Measurements from ENCODE around the gene ABCF2. TPM values are rescaled to one million over a fixed set of nuclear protein-coding genes. Genes with fewer than 3 reads are reported as not detected.

The ABCF2 gene
- total RNA-seq, 1 experiment from 2014 or later, result 55.5 TPM

DNA sequence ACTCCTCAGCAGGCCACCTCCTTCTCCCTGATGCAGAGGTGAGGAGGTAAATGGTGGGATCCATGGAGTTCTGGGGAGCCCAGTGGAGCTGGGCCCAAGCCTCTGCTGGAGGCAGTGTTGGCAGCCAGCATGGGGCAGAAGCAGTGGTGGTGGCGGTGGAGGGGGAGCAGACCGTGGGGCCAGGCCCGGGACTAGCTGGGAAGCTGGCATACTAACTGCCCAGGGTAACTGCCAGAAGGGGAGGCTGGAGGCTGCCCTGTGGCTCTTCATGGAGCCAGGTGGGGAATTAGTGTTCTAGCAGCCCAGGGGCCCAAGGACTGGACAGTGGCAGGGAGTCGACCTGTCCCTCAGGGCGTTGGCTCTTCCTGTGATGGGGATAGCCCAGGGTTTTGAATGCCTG lies 37.6 kb upstream of the ABCF2 start:
- Histone ChIP-seq H3K4me1 (ENCODE audit: insufficient read depth, low read length) (no peaks in the 10 kb centered on the region), H3F3A (ENCODE audit: low read length, unreplicated experiment) (no peaks in the 10 kb centered on the region), H3K4me2 (ENCODE audit: low read length) (no peak overlapping the region), H4K20me1 (ENCODE audit: low read length) (no peaks in the 10 kb centered on the region), H2AFZ (ENCODE audit: low read length) (no peak overlapping the region), H3K27ac (ENCODE audit: low read length) (no peak overlapping the region), H3K36me3 (ENCODE audit: low read depth, low read length) (no peaks in the 10 kb centered on the region), H3K27me3 (ENCODE audit: low read length) (peaks cover 17% of the 10 kb centered on the region; the same call in 1 of the 2 replicates), H3K9ac (ENCODE audit: low read length) (no peak overlapping the region), H3K79me2 (ENCODE audit: low read length) (no peaks in the 10 kb centered on the region), H3K9me2 (replicated peaks; ENCODE audit: low read length) (no peaks in the 10 kb centered on the region), H3K9me3 (ENCODE audit: low read length) (no peaks in the 10 kb centered on the region), H3K4me3 (ENCODE audit: low read length) (no peak overlapping the region)
- no peak for ATAC-seq
- CTCF ChIA-PET, result no interaction called here
- TF ChIP-seq EZH2phosphoT487 (IDR thresholded peaks at IDR 0.05; ENCODE audit: borderline replicate concordance, low read length) (no peak), EZH2 (IDR thresholded peaks at IDR 0.05; ENCODE audit: low read length, unreplicated experiment) (no peak)
- TF ChIP-seq, protein P1, sequence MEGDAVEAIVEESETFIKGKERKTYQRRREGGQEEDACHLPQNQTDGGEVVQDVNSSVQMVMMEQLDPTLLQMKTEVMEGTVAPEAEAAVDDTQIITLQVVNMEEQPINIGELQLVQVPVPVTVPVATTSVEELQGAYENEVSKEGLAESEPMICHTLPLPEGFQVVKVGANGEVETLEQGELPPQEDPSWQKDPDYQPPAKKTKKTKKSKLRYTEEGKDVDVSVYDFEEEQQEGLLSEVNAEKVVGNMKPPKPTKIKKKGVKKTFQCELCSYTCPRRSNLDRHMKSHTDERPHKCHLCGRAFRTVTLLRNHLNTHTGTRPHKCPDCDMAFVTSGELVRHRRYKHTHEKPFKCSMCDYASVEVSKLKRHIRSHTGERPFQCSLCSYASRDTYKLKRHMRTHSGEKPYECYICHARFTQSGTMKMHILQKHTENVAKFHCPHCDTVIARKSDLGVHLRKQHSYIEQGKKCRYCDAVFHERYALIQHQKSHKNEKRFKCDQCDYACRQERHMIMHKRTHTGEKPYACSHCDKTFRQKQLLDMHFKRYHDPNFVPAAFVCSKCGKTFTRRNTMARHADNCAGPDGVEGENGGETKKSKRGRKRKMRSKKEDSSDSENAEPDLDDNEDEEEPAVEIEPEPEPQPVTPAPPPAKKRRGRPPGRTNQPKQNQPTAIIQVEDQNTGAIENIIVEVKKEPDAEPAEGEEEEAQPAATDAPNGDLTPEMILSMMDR (conservative IDR thresholded peaks at IDR 0.05; ENCODE audit: low read depth, low read length), result no peak
- intact Hi-C loops (cut with micrococcal nuclease), result no loop called here
- POLR2A ChIA-PET (ENCODE audit: unreplicated experiment), result no interaction called here
- BruUV-seq (replicated peaks), result no TSS peak
- no peak for DNase-seq

DNA sequence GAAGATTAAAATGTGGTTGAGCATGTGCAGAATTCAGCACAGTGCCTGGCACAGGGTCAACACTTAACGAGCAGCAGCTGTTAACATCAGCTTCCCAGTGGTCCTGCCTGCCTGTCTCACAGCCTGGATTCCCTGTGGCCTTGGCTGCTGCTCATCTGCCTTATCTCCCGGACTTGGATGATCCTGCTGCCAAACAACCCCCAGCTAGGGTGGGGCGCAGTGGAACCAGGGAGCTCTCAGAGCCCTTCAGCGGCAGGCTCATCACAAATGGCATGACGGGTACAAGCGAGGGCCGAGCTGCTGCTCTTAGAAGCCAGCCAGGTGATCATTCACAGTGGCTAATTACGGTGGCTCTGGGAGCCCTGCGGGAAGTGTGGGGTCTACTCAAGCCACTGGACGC lies 34.5 kb upstream of the ABCF2 start:
- Histone ChIP-seq H3K79me2 (ENCODE audit: low read length) (no peaks in the 10 kb centered on the region), H3K9me3 (ENCODE audit: low read length) (no peaks in the 10 kb centered on the region), H3F3A (ENCODE audit: low read length, unreplicated experiment) (no peaks in the 10 kb centered on the region), H3K9ac (ENCODE audit: low read length) (no peak overlapping the region), H3K9me2 (replicated peaks; ENCODE audit: low read length) (no peaks in the 10 kb centered on the region), H3K4me1 (ENCODE audit: insufficient read depth, low read length) (no peaks in the 10 kb centered on the region), H2AFZ (ENCODE audit: low read length) (no peak overlapping the region), H3K4me2 (ENCODE audit: low read length) (no peak overlapping the region), H3K4me3 (ENCODE audit: low read length) (no peak overlapping the region), H4K20me1 (ENCODE audit: low read length) (no peaks in the 10 kb centered on the region), H3K27me3 (ENCODE audit: low read length) (peaks cover 20% of the 10 kb centered on the region; the same call in 1 of the 2 replicates), H3K27ac (ENCODE audit: low read length) (no peak overlapping the region), H3K36me3 (ENCODE audit: low read depth, low read length) (no peaks in the 10 kb centered on the region)
- BruUV-seq (replicated peaks), result no TSS peak
- ChIA-PET POLR2A (ENCODE audit: unreplicated experiment) (no interaction called here), CTCF (interaction anchor here (0.6 kb wide), 1 partner anchor 1342 kb away, joined by 3 read pairs; no protein-coding TSS in a partner anchor)
- intact Hi-C loops (cut with micrococcal nuclease), result no loop called here
- DNase-seq (no peak), ATAC-seq (no peak)
- no peak for TF ChIP-seq EZH2 (IDR thresholded peaks at IDR 0.05; ENCODE audit: low read length, unreplicated experiment)
- no peak for TF ChIP-seq EZH2phosphoT487 (IDR thresholded peaks at IDR 0.05; ENCODE audit: borderline replicate concordance, low read length)
- TF ChIP-seq, protein P1 (conservative IDR thresholded peaks at IDR 0.05; ENCODE audit: low read depth, low read length), result no peak

DNA sequence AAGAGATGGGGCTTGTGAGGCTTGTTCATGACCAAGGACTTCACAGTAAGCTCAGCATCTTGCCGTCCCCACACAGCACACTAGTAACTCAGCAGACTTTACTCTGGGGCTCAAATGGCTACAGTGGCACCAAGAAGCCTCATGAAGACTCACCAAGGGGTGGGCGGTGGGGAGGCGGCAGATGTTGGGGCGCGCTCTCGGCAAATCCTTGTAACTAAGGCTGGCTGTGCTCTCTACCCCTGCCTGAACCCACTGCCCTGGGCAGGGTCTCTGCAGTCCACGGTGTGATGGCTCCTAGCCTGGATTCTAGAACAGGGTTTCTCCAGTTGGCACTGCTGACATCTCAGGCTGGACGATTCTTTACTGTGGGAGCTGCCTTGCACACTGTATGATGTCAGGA lies 33.9 kb upstream of the ABCF2 start:
- no peaks in the 10 kb centered on the region for H3K36me3 ChIP-seq (ENCODE audit: low read depth, low read length)
- H3K4me1 ChIP-seq (ENCODE audit: insufficient read depth, low read length), result no peaks in the 10 kb centered on the region
- no peaks in the 10 kb centered on the region for H3K9me3 ChIP-seq (ENCODE audit: low read length)
- peaks cover 20% of the 10 kb centered on the region; the same call in 1 of the 2 replicates for H3K27me3 ChIP-seq (ENCODE audit: low read length)
- no peaks in the 10 kb centered on the region for H3K79me2 ChIP-seq (ENCODE audit: low read length)
- DNase-seq, result no peak
- no peak overlapping the region for H3K9ac ChIP-seq (ENCODE audit: low read length)
- no peak overlapping the region for H3K4me3 ChIP-seq (ENCODE audit: low read length)
- ATAC-seq, result no peak
- H3F3A ChIP-seq (ENCODE audit: low read length, unreplicated experiment), result no peaks in the 10 kb centered on the region
- H2AFZ ChIP-seq (ENCODE audit: low read length), result no peak overlapping the region
- ChIA-PET CTCF (interaction anchor here (0.6 kb wide), 1 partner anchor 1343 kb away, joined by 3 read pairs; no protein-coding TSS in a partner anchor), POLR2A (ENCODE audit: unreplicated experiment) (no interaction called here)
- no peaks in the 10 kb centered on the region for H4K20me1 ChIP-seq (ENCODE audit: low read length)
- no TSS peak for BruUV-seq (replicated peaks)
- no peak overlapping the region for H3K4me2 ChIP-seq (ENCODE audit: low read length)
- TF ChIP-seq EZH2phosphoT487 (IDR thresholded peaks at IDR 0.05; ENCODE audit: borderline replicate concordance, low read length), result no peak
- TF ChIP-seq EZH2 (IDR thresholded peaks at IDR 0.05; ENCODE audit: low read length, unreplicated experiment), result no peak
- TF ChIP-seq, protein P1 (conservative IDR thresholded peaks at IDR 0.05; ENCODE audit: low read depth, low read length), result no peak
- intact Hi-C loops (cut with micrococcal nuclease), result no loop called here
- H3K27ac ChIP-seq (ENCODE audit: low read length), result no peak overlapping the region
- H3K9me2 ChIP-seq (replicated peaks; ENCODE audit: low read length), result no peaks in the 10 kb centered on the region

All from PC-3 (cell line).